OCI-LY1 (cell line): ENCODE measurements around the gene ALG8.

ENCODE experiments used
- CTCF ChIP-seq: fragments of 200-600 bp; sonication (generic), shearing (Covaris generic); IDR thresholded peaks from 2 replicates; pipeline ENCODE4 v1.5.1; 2017; ENCODE audit warnings: mild to moderate bottlenecking, antibody characterized with exemption, low read length, moderate library complexity, mixed read lengths
- EZH2 ChIP-seq: fragments of 200-600 bp; sonication (generic), shearing (Covaris generic); IDR thresholded peaks from 2 replicates; pipeline ENCODE4 v1.8.0; 2017; ENCODE audit warnings: borderline replicate concordance, mixed run types, mild to moderate bottlenecking, antibody characterized with exemption, low read length, moderate library complexity, mixed read lengths

GRCh38 chr11:78171951-78172350 lies 32.5 kb upstream of the ALG8 start:
- TF ChIP-seq CTCF, result no peak
- no peak for TF ChIP-seq EZH2
